Lower lobe of right lung (tissue), 2 donors: ENCODE results near the gene ACTL7B. TPM values are rescaled to one million over a fixed set of nuclear protein-coding genes. Genes with fewer than 3 reads are reported as not detected.
"Not testable (repeated sequence)": the region's sequence is repeated elsewhere in the genome, so short reads cannot be mapped to it uniquely, and the experiment has no call there.

ENCODE experiments used
- ATAC-seq, 2 donors: fragments of 200-7000 bp; cut with Tn5 transposase; one replicate each; pipeline ENCODE4 v1.9.1; 2020 to 2022; ENCODE audit warnings: mild to moderate bottlenecking in 2 of 2, moderate library complexity in 2 of 2
- DNase-seq: peaks from one replicate; pipeline ENCODE4 v3.0.0-alpha.2; 2020
- H3K27ac ChIP-seq: fragments of 200-600 bp; one replicate; pipeline ENCODE4 v1.8.0; 2022
- H3K27me3 ChIP-seq: fragments of 200-600 bp; one replicate; pipeline ENCODE4 v1.8.0; 2022; ENCODE audit warnings: low read depth
- H3K36me3 ChIP-seq: fragments of 200-600 bp; one replicate; pipeline ENCODE4 v1.8.0; 2022; ENCODE audit warnings: mild to moderate bottlenecking
- H3K4me1 ChIP-seq: fragments of 200-600 bp; one replicate; pipeline ENCODE4 v1.8.0; 2022
- H3K4me3 ChIP-seq: fragments of 200-600 bp; one replicate; pipeline ENCODE4 v1.8.0; 2022; ENCODE audit warnings: mild to moderate bottlenecking
- H3K9me3 ChIP-seq: fragments of 200-600 bp; one replicate; pipeline ENCODE4 v1.8.0; 2022
- intact Hi-C: fragments of 100-400 bp; cut with DNase I; formaldehyde crosslinking; loops from one replicate; pipeline ENCODE4 v1.11.0; 2022
- total RNA-seq: library from RNA; stranded (reverse); fragmentation: NEBNext Ultra II Directional; extraction: Animal tissue kit (Norgen Biotek cat#: 25700); gene quantifications from one replicate; pipeline ENCODE4 v1.2.1, GENCODE V29; 2021
- TF ChIP-seq, protein P1 (sequence below): fragments of 200-600 bp; IDR thresholded peaks from one replicate; pipeline ENCODE4 v1.8.0; 2022; ENCODE audit warnings: antibody characterized with exemption, mild to moderate bottlenecking
- donor health status: DM: no; HTN: yes; CAD: no; lungs with severe emphysema.

The ACTL7B gene
- total RNA-seq, 1 donor from 2014 or later, result not detected

DNA sequence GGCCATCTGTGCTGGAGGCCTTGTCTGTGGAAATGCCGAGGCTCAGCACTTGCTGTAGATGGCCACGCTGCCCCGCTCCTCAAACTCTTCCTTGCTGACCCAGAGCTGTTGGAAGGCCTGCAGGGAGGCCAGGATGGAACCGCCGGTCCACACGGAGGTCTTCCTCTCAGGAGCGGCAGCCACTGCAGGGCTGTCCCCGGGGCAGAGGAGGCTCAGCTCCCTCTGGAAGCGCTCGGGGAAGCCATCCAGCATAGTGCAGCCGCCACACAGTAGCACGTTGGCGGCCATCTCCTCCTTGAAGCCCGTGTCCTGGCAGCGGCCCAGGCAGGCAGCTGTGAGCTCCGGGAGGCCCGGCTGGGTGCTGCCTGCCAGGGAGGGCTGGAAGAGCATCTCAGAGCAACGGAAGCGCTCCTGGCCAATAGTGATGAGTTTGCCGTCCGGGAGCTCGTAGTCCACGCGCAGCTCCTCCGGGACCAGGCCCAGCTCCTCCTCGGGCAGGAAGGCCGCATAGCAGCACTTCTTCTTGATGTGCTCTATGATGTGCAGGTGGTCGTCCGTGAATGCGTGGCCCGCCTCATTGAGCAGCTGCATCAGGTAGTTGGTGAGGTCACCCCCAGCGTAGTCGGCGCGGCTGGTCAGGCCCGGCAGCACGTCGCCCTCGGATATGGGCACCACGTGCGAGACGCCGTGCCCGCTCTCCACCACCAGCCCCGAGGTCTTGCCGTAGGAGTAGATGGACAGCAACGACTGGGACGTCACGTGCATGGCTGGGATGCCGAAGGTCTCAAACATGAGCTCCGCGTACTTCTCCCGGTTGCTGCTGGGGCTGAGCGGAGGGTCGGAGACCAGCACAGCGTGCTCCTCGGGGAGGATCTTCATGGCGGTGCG lies 901 bp downstream of the ACTL7B start:
- H3K4me1 ChIP-seq, result no peaks in the 10 kb centered on the region
- no peaks in the 10 kb centered on the region for H3K36me3 ChIP-seq
- intact Hi-C loops, result no loop called here
- H3K27ac ChIP-seq, result no peak overlapping the region
- no peak overlapping the region for H3K4me3 ChIP-seq
- no peaks in the 10 kb centered on the region for H3K27me3 ChIP-seq
- ATAC-seq (peak in 1 of 2 donors; percentile 27), DNase-seq (no peak)
- TF ChIP-seq, protein P1, sequence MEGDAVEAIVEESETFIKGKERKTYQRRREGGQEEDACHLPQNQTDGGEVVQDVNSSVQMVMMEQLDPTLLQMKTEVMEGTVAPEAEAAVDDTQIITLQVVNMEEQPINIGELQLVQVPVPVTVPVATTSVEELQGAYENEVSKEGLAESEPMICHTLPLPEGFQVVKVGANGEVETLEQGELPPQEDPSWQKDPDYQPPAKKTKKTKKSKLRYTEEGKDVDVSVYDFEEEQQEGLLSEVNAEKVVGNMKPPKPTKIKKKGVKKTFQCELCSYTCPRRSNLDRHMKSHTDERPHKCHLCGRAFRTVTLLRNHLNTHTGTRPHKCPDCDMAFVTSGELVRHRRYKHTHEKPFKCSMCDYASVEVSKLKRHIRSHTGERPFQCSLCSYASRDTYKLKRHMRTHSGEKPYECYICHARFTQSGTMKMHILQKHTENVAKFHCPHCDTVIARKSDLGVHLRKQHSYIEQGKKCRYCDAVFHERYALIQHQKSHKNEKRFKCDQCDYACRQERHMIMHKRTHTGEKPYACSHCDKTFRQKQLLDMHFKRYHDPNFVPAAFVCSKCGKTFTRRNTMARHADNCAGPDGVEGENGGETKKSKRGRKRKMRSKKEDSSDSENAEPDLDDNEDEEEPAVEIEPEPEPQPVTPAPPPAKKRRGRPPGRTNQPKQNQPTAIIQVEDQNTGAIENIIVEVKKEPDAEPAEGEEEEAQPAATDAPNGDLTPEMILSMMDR, result no peak
- no peaks in the 10 kb centered on the region for H3K9me3 ChIP-seq

DNA sequence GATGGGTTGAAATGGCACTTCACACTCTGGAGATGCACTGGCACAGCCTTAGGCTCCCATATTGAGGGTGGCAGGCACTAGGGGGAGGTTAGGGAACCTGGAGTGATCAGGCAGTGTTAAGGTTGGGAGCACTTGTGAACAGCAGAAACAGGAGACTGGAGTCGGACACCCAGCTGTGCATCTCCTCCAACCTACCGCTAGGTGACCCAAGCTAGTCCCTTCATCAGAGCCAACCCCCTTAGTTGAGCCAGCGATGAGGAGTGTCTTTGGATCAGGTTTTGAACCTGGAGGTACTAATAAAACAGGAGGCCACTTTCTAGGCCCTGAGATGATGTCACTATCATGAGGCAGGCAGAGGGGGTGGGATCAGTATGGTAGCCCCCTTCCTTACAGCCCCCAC lies 1.7 kb downstream of the ACTL7B start:
- TF ChIP-seq, protein P1, result no peak
- Histone ChIP-seq H3K36me3 (no peaks in the 10 kb centered on the region), H3K27ac (no peak overlapping the region), H3K4me3 (no peak overlapping the region), H3K27me3 (no peaks in the 10 kb centered on the region), H3K9me3 (no peaks in the 10 kb centered on the region), H3K4me1 (no peaks in the 10 kb centered on the region)
- ATAC-seq, result no peak
- DNase-seq, result no peak
- intact Hi-C loops, result no loop called here

DNA sequence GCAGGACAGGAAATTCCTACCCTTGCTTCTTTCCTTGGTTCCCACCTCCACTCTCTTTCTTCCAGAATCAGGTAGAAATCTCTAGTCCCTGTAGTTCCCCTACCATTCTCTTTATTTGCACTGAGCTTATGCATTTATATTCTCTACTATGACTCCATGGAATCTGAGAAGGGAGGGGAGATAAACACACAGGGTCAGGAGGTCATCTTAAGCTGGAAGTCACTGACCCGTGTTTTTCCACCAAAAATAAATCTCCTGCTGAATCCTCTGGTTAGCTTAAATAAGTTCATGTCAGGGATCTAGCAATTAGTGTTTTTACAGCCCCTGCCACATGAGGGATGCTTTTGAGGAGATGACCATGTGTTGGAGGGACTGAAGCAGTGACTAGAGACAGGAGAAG lies 3.7 kb downstream of the ACTL7B start:
- H3K9me3 ChIP-seq, result no peaks in the 10 kb centered on the region
- ATAC-seq (no peak), DNase-seq (no peak)
- H3K4me1 ChIP-seq, result no peaks in the 10 kb centered on the region
- H3K36me3 ChIP-seq, result no peaks in the 10 kb centered on the region
- H3K27ac ChIP-seq, result no peak overlapping the region
- H3K27me3 ChIP-seq, result peaks cover 3% of the 10 kb centered on the region
- H3K4me3 ChIP-seq, result no peak overlapping the region
- intact Hi-C loops, result no loop called here
- TF ChIP-seq, protein P1, result no peak

DNA sequence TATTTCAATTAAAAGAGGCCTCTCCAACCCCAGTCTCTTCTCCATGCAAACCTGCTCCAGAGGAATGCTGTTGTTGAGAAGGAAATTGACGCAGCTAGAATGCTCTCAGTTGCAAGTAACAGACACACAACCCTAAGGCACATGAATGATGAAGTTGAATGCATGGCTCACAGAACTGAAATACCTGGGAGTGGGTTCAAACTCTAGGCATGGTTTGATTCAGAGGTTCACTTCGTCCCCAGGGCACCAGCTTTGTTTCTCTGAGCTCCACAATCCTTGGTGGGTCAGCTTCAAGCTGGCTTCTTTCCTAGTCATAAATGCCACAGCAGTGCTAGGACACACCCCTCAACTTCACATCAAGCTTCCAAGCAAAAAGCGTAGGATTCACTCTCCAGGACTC lies 4.6 kb downstream of the ACTL7B start:
- no peak overlapping the region for H3K4me3 ChIP-seq
- no peak for DNase-seq
- TF ChIP-seq, protein P1, result no peak
- H3K4me1 ChIP-seq, result no peaks in the 10 kb centered on the region
- no peak for ATAC-seq
- no peaks in the 10 kb centered on the region for H3K9me3 ChIP-seq
- peaks cover 3% of the 10 kb centered on the region for H3K27me3 ChIP-seq
- H3K36me3 ChIP-seq, result no peaks in the 10 kb centered on the region
- intact Hi-C loops, result no loop called here
- no peak overlapping the region for H3K27ac ChIP-seq

DNA sequence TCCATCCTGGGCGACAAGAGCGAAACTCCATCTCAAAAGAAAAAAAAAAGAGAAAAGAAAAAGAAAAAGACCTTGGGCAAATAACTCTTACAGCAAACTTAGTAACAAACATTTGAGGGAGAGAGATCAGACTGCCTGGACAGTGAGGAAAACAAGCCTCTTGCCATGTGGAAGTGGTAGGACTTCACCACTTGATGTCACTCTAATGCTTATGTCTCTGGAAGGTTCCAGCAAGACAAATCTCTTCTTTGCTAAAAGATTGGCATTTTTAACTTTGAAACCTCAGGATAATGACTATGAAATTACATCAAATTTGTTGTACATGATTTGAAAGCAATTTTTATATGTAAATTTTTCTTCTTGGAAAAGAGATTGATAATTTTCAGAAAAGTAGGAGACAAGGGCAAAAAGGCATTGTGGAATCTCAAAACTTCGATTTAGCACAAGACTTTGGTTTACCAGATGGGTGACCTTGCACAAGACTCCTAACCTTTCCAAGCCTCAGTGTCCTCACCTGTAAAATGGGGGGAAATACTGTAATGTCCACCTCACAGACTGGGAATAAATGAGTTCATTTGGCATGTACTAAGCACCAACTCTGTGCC lies 5.4 kb downstream of the ACTL7B start:
- H3K4me3 ChIP-seq, result no peak overlapping the region
- H3K9me3 ChIP-seq, result no peaks in the 10 kb centered on the region
- intact Hi-C loops, result no loop called here
- ATAC-seq, result peak in 1 of 2 donors; percentile 74
- H3K27me3 ChIP-seq, result peaks cover 3% of the 10 kb centered on the region
- TF ChIP-seq, protein P1, result peak; percentile 27
- no peak overlapping the region for H3K27ac ChIP-seq
- no peak for DNase-seq
- H3K36me3 ChIP-seq, result no peaks in the 10 kb centered on the region
- H3K4me1 ChIP-seq, result no peaks in the 10 kb centered on the region

DNA sequence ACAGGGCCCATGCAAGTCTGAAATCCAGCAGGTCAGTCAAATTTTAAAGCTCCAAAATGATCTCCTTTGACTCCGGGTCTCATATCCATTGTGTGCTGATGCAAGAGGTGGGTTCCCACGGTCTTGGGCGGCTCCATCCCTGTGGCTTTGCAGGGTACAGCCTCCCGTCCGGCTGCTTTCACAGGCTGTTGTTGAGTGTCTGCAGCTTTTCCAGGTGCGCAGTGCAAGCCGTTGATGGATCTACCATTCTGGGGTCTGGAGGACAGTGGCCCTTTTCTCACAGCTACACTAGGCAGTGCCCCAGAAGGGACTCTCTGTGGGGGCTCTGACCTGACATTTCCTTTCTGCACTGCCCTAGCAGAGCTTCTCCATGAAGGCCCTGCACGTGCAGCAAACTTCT lies 7.5 kb downstream of the ACTL7B start:
- H3K36me3 ChIP-seq, H3K27ac ChIP-seq, H3K4me3 ChIP-seq, H3K27me3 ChIP-seq, H3K4me1 ChIP-seq, DNase-seq, H3K9me3 ChIP-seq, ATAC-seq, intact Hi-C loops: not testable (repeated sequence)
